B cell (primary cell): ENCODE measurements around the gene KIAA1328.

Experiments used
- EZH2 ChIP-seq: IDR thresholded peaks from 2 replicates; pipeline ENCODE4 v1.6.1; 2012; ENCODE audit warnings: borderline replicate concordance, low read depth, mild to moderate bottlenecking, moderate library complexity, low read length; ENCODE audit not compliant: insufficient read depth, poor library complexity, severe bottlenecking
- TF ChIP-seq, protein P1 (sequence below): fragments of 200-600 bp; IDR thresholded peaks from one replicate; pipeline ENCODE4 v1.8.0; 2022; ENCODE audit warnings: antibody characterized with exemption, mild to moderate bottlenecking

DNA sequence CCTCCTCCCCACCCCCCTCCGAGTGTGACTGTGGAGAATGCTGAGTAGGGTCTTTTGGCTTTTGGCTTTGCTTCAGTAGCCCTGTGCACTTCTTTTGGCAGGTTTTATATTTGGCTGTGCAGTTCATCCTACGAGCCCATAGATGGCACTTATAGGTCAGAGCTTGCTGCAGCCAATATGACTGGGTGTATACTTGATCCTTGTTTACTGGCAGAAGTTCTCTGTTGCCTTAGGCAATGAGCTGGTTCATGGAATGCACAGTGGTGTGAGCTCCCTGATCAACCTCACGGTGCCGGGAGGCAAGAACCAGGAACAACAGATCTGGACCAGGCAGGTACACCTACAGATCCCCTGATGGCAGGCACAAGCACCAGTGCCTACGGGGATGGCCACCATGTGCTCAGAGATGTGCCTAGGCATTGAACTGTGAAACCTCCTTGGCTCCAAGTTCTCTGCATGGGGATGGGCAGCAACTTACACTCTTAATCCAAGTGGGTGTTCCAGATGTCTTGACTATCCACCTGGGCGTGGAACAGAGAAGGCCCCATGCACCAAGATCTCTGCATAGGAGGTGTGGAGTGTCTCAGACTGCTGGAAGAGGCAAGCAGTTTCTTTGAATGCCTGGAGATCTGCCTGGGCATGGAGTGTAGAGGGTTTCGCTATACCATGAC, 190.4 kb downstream of the KIAA1328 start:
- TF ChIP-seq, protein P1, sequence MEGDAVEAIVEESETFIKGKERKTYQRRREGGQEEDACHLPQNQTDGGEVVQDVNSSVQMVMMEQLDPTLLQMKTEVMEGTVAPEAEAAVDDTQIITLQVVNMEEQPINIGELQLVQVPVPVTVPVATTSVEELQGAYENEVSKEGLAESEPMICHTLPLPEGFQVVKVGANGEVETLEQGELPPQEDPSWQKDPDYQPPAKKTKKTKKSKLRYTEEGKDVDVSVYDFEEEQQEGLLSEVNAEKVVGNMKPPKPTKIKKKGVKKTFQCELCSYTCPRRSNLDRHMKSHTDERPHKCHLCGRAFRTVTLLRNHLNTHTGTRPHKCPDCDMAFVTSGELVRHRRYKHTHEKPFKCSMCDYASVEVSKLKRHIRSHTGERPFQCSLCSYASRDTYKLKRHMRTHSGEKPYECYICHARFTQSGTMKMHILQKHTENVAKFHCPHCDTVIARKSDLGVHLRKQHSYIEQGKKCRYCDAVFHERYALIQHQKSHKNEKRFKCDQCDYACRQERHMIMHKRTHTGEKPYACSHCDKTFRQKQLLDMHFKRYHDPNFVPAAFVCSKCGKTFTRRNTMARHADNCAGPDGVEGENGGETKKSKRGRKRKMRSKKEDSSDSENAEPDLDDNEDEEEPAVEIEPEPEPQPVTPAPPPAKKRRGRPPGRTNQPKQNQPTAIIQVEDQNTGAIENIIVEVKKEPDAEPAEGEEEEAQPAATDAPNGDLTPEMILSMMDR = no peak
- TF ChIP-seq EZH2 = no peak
